Measurements from ENCODE around the gene NCAPH2.

Gene NCAPH2

DNA sequence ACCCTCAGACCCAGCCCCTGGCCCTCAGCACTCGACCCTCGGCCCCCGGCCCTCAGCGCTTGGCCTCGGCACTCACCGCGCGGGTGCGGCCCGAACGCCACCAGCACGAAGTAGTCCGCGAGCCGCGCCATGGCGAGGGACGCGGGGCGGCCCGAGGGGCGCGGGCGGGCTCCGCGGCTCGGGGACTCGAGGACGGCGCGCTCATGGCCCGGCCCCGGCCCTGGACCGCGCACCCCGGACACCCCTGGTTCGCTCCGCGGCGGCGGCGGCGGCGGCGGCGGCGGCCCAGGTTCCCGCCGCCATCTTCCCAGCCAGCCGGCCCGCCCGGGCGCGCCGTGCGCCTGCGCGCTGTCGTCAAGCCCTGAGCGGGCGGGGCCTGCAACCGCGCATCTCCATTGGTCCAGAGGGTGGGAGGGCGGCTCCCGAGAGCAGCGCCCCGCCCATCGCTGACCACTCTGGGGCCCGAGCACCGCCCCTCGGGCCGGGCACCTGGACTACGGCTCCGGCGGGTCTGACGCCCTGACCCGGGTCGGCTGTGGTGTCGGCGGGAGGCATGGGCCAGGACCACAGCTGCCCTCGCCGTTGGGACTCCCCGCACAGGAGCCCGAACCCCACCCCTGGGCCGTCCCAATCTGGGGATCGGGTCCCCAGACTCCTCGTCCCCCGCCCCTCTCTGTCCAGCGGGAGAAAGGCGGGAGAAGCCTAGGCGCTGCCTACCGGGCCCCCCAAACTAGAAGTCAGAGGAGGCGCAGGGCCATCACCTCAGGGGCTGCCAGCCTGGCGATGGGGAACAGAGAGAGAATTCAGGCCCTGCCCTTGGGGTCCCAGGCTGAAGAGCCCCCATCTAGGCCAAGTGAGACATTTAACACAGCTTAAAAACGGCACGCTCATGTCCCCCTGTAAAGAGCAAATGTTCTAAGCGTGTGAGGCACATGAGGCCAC, 33.0 kb upstream of the NCAPH2 start, which contains the start of gene SBF1:
SBF1 (minus strand) TSS at position 326 of the 942 bp plus-strand sequence; CDS start at position 131, 195 bp downstream.
- peak; percentile 87 for DNase-seq (ENCODE audit: low read depth in 2 of 2)

DNA sequence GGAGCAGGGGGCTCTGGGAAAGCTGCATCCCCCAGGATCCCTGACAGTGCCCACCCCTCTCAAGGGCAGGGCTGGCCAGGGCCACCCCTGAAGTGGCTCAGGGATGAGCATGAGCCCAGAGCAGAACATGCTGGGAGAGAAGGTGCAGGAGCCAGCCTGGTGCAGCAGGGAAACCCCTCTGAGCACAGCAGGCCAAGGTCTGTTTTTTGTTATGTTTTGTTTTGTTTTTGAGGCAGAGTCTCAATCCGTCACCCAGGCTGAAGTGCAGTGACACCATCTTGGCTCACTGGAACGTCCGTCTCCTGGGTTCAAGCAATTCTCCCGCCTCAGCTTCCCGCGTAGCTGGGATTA, 32.4 kb upstream of the NCAPH2 start:
- no peak for DNase-seq (ENCODE audit: low read depth in 2 of 2)

DNA sequence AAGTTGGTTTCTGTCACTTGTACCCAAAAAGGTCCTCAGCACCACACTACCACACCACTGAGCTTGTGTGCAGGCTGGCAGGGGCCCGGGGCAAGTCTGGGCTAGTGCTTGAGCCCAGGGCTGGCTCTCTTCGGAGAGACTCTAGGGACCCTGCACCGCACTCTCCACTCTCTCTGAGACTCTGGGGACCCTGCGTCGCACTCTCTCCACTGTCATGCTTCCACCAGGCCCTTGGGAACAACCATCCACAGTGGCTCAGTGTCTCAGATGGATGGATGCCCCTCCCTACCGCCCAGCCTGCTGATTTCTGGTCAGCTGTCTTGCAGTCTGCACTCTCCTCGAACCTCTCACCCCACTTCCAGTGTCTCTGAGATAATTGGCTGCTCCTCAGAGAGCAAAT, 31.2 kb upstream of the NCAPH2 start:
- no peak for DNase-seq (ENCODE audit: low read depth in 2 of 2)

GRCh38 chr22:50477923-50478322, 30.1 kb upstream of the NCAPH2 start:
- no peak for DNase-seq (ENCODE audit: low read depth in 2 of 2)

DNA sequence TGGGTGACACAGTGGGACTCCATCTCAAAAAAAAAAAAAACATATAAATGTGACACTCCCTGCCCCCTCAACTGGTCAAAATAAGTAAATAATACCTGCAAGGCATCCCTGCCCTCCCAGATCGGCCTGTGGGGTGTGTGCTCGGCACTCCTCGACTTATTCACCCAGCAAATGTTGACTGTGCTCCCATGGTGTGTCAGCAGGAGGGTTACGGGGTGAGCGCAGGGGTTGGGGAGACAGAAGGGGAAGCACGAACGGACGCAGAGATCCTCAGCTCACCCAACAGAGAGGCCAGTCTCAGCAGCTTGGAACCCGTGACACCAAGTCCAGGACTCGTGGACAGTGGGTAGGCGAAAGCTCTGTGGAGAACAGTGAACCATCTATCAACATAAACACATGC, 28.3 kb upstream of the NCAPH2 start:
- no peak for DNase-seq (ENCODE audit: low read depth in 2 of 2)

DNA sequence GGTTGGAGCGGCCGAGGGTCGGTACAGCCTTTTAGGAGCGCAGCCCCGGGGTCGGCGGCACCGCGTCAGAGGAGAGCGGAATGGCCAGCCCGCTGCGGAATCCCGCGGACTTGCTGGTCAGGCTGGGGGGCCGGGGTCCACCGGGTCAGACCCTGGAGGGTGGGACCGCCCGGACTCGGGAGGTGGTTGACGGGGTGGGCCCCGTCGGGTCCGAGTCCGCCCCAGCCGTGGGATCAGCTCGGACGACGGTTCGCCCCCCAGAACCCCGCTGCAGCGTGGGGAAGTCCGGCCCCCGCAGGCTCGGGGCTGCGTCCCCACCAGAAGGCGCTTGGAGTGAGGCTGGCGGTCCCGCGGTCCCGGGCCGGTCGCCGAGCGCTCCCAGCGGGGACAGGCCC, 27.0 kb upstream of the NCAPH2 start:
- DNase-seq (ENCODE audit: low read depth in 2 of 2): no peak

DNA sequence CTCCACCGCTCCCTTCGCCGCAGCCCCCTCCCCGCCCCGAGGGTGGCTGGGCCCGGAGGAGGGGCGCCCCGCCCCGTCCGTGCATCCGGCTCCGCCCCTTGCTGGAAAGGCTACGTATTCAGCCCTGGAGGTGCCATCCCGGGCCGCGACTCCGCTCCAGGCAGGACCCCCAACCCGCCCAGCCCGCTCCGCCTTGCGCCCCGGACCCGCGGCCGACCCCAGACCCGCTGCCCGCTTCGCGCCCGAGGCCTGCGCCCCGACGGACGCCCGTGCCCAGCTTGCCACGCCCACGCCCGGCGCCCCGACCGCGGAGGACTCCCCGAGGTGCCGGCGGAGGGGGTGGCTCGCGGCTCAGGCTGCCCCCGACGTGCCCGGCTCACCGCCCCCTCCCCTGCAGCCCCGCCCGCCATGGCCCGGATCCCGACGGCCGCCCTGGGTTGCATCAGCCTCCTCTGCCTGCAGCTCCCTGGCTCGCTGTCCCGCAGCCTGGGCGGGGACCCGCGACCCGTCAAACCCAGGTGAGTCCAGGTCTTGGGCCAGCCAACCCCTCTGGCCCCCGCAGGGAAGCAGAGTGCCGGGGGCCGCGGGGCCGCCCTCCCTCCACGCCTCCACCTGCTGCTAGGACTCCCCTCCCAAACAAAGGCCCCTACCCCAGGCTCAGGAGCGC, 26.5 kb upstream of the NCAPH2 start, which contains the start of gene ADM2:
ADM2 (plus strand) TSS at position 104 of the 667 bp plus-strand sequence; CDS start at position 409, 305 bp downstream.
- DNase-seq (ENCODE audit: low read depth in 2 of 2): peak; percentile 42 to 59

DNA sequence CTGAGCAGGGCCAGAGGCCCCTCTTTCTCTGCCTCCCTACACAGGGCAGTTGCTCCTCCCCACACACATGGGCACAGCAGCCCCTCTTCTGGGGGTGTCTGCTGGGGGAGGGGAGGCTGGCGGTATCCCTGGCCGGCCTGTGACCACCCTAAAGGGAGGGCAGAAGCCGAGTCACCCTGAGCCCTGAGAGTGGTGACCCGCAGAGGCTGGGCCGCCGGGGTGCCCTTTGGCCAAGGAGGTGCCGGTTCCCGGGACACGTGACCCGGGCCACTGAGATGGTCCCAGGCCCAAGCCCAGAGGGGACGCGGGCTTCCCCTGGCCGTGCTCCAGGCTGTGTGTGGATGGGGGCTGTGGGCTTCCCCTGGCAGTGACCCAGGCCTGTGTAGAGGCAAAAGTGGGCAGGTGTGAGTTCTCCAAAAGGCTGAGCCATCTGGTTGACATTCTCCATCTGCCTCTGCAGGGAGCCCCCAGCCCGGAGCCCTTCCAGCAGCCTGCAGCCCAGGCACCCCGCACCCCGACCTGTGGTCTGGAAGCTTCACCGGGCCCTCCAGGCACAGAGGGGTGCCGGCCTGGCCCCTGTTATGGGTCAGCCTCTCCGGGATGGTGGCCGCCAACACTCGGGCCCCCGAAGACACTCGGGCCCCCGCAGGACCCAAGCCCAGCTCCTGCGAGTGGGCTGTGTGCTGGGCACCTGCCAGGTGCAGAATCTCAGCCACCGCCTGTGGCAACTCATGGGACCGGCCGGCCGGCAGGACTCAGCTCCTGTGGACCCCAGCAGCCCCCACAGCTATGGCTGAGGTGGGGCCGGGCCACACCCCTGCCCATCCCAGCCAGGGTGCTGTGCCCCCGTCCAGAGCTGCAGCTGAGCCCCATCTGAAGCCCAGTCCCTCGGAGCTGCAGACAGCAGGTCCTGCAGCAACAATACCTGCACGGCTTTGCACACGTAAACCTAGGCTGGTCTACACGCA, 25.6 kb upstream of the NCAPH2 start:
- DNase-seq (ENCODE audit: low read depth in 2 of 2): no peak

GRCh38 chr22:50483106-50483505, 24.9 kb upstream of the NCAPH2 start:
- no peak for DNase-seq (ENCODE audit: low read depth in 2 of 2)

GRCh38 chr22:50483556-50483955, 24.5 kb upstream of the NCAPH2 start:
- no peak for DNase-seq (ENCODE audit: low read depth in 2 of 2)

- DNase-seq (ENCODE audit: low read depth in 2 of 2): no peak
These were observed 23.8 kb upstream of the NCAPH2 start for GRCh38 chr22:50483977-50484853.

DNA sequence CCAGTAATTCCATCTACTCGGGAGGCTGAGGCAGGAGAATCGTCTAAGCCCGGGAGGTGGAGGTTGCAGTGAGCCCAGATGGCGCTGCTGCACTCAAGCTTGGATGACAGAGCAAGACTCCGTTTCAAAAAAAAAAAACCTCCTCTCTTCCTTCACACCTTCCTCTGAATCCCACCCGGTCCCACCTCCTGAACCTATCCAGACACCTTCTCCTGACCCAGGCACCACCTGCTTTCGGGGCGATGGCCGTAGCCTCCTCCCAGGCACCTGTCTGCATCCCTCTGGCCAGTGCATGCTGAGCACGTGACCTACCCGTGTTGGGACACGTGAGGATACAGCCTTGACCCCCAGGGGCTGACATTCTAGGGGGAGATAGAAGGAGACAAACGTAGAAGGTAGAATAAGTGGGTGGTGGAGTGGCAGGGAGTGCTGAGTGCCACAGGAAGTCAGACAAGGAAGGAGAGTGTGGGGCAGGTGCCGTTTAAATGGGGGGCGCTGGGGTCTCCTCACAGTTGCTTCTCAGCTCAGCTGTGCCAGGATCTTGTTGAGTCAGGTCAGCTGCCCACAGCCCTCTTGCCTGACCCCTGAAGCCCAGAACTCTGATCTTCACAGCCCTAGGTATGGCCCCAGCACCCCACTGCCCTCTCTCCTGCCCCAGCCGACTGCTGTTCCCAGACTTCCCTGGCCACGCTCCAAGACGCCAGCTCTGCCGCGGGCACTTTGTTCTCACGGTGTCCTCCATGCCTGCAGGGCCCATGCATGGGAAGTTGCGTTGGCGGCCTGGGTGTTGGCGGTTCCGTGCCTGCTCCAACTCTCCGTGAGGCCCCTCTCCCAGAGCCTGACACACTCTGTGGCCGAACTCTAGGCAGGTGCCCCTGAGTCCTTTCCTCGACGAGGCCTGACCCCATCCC, 22.5 kb upstream of the NCAPH2 start:
- no peak for DNase-seq (ENCODE audit: low read depth in 2 of 2)

- no peak for DNase-seq (ENCODE audit: low read depth in 2 of 2)
These were observed 21.3 kb upstream of the NCAPH2 start, which contains the start of gene MIOX for GRCh38 chr22:50486561-50487289. Gene MIOX, plus strand, starts transcription at chr22:50486859. Its CDS starts 39 bp downstream, at chr22:50486898.

- no peak for DNase-seq (ENCODE audit: low read depth in 2 of 2)
These were observed 20.6 kb upstream of the NCAPH2 start for GRCh38 chr22:50487290-50488005.

GRCh38 chr22:50488006-50488677, 19.9 kb upstream of the NCAPH2 start:
- DNase-seq (ENCODE audit: low read depth in 2 of 2): no peak

GRCh38 chr22:50488886-50489285, 19.1 kb upstream of the NCAPH2 start:
- no peak for DNase-seq (ENCODE audit: low read depth in 2 of 2)

GRCh38 chr22:50489363-50490243, 18.4 kb upstream of the NCAPH2 start:
- no peak for DNase-seq (ENCODE audit: low read depth in 2 of 2)

Measured in stimulated activated CD4-positive, alpha-beta T cell treated with anti-CD3 and anti-CD28 coated beads, Interleukin-4, amount 100 ng/mL, for 48 hours (primary cell).